Osteoblast (primary cell): ENCODE results near the gene CT45A1. TPM values are rescaled to one million over a fixed set of nuclear protein-coding genes. Genes with fewer than 3 reads are reported as not detected.
"Not testable (repeated sequence)": the region's sequence is repeated elsewhere in the genome, so short reads cannot be mapped to it uniquely, and the experiment has no call there.

Experiments used
- DNase-seq: peaks from one replicate; pipeline ENCODE4 v3.0.0; 2011; ENCODE audit warnings: low spot score, mixed read lengths; ENCODE audit not compliant: insufficient read length; ENCODE audit errors: missing footprints
- H2AFZ ChIP-seq: 2 replicates; pipeline ENCODE4 v1.6.0; 2011; ENCODE audit warnings: mild to moderate bottlenecking, low read length
- H3K27ac ChIP-seq: 2 replicates; pipeline ENCODE4 v1.5.1; 2011; ENCODE audit warnings: mild to moderate bottlenecking, low read depth, low read length, moderate library complexity
- H3K27me3 ChIP-seq: 2 replicates; pipeline ENCODE4 v1.6.0; 2012; ENCODE audit warnings: mild to moderate bottlenecking, control low read depth, inconsistent platforms, low read length, moderate library complexity; ENCODE audit not compliant: insufficient read depth
- H3K36me3 ChIP-seq: 2 replicates; pipeline ENCODE4 v1.5.1; 2011; ENCODE audit warnings: mild to moderate bottlenecking, low read length, control low read depth, moderate library complexity; ENCODE audit not compliant: insufficient read depth
- H3K4me1 ChIP-seq: 2 replicates; pipeline ENCODE4 v1.5.1; 2011; ENCODE audit warnings: mild to moderate bottlenecking, low read length, control low read depth, moderate library complexity; ENCODE audit not compliant: insufficient read depth
- H3K4me2 ChIP-seq: 2 replicates; pipeline ENCODE4 v1.6.0; 2011; ENCODE audit warnings: mild to moderate bottlenecking, low read length; ENCODE audit not compliant: insufficient read depth
- H3K4me3 ChIP-seq: fragments of 200-600 bp; sonication (generic); 3 replicates; pipeline ENCODE4 v1.5.1; 2012; ENCODE audit warnings: mild to moderate bottlenecking, low read length, inconsistent platforms; ENCODE audit not compliant: insufficient read depth
- H3K79me2 ChIP-seq: 2 replicates; pipeline ENCODE4 v1.6.0; 2012; ENCODE audit warnings: mild to moderate bottlenecking, low read length, control low read depth, inconsistent platforms; ENCODE audit not compliant: insufficient read depth
- H3K9me3 ChIP-seq: 2 replicates; pipeline ENCODE4 v1.5.1; 2011; ENCODE audit warnings: low read depth, low read length, control low read depth
- H4K20me1 ChIP-seq: 2 replicates; pipeline ENCODE4 v1.6.0; 2012; ENCODE audit warnings: mild to moderate bottlenecking, low read length, control low read depth; ENCODE audit not compliant: insufficient read depth
- total RNA-seq: library from RNA; depleted of rRNA; stranded (reverse); fragments of >200 nt; gene quantifications from 2 replicates; pipeline ENCODE4 v1.2.3, GENCODE V29; 2012
- TF ChIP-seq, protein P1 (sequence below): IDR thresholded peaks from 2 replicates; pipeline ENCODE4 v1.5.1; 2011; ENCODE audit warnings: mild to moderate bottlenecking, low read depth, low read length, moderate library complexity; ENCODE audit errors: extremely low read depth

The CT45A1 gene
- total RNA-seq, 1 donor, result not detected

DNA sequence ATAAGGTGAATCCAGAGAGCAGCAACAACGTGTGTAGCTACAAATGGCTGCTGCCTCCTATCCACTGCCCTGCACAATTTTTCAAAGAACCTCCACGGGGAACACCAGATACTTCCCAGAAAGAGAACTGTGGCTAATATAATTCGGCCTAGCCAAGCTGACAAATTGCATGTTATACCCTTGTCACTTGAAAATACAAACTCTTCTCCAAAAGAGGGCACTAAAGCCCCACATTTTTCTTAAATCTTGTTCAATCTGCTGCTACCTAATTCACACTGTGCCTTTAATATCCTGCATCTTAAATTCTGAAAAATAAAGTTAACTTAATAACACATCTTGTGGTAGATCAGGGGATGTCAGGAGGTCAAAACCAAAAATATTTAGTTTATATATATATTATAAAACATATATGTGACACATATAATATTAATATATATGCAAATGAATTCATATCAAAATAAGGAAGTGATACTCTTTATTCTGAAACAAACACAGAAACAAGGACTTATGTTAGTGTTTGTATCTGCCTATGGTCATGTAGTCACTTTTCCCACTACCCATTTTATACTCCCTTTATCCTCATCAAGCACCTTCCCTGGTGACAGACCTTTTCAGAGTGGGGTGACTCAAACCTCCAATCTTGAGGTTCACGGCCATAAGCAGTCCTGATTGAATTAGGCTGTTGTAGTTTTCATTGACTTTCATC lies 24.1 kb downstream of the CT45A1 start:
- Histone ChIP-seq H3K9me3 (no peaks in the 10 kb centered on the region), H2AFZ (no peak overlapping the region), H3K36me3 (no peaks in the 10 kb centered on the region), H3K4me3 (no peak overlapping the region), H3K79me2 (no peaks in the 10 kb centered on the region), H3K27ac (no peak overlapping the region), H3K27me3 (no peaks in the 10 kb centered on the region), H3K4me2 (no peak overlapping the region), H4K20me1 (no peaks in the 10 kb centered on the region), H3K4me1 (no peaks in the 10 kb centered on the region)
- TF ChIP-seq, protein P1, sequence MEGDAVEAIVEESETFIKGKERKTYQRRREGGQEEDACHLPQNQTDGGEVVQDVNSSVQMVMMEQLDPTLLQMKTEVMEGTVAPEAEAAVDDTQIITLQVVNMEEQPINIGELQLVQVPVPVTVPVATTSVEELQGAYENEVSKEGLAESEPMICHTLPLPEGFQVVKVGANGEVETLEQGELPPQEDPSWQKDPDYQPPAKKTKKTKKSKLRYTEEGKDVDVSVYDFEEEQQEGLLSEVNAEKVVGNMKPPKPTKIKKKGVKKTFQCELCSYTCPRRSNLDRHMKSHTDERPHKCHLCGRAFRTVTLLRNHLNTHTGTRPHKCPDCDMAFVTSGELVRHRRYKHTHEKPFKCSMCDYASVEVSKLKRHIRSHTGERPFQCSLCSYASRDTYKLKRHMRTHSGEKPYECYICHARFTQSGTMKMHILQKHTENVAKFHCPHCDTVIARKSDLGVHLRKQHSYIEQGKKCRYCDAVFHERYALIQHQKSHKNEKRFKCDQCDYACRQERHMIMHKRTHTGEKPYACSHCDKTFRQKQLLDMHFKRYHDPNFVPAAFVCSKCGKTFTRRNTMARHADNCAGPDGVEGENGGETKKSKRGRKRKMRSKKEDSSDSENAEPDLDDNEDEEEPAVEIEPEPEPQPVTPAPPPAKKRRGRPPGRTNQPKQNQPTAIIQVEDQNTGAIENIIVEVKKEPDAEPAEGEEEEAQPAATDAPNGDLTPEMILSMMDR, result peak; percentile 19
- peak; percentile 76 for DNase-seq

DNA sequence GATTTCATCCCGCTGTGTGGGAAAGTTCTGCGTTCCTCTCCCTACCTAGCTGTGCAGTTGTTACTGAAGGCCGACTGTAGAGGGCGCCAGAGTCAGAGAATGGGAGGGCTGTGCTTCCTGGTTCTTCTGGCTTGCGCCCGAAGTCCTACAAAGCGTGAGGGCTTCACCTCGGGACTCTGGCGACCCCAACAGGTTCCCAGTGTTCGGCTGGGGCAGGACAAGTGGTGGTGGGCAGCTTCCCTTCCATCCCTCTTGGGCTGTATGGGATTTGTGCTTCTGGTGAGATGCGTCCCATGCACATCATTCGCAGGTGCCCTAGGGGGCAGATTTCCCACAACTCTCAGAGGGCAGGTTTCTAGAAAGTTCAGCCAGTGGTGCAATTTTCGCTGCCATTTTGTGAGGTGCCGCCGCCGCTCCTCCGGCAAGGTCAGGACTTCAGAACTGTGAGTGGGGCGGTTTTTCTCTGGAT lies 27.3 kb downstream of the CT45A1 start:
- Histone ChIP-seq H2AFZ (no peak overlapping the region), H3K4me1 (no peaks in the 10 kb centered on the region), H4K20me1 (no peaks in the 10 kb centered on the region), H3K27ac (no peak overlapping the region), H3K9me3 (no peaks in the 10 kb centered on the region), H3K79me2 (no peaks in the 10 kb centered on the region), H3K27me3 (no peaks in the 10 kb centered on the region), H3K36me3 (no peaks in the 10 kb centered on the region), H3K4me3 (no peak overlapping the region), H3K4me2 (no peak overlapping the region)
- DNase-seq, result peak; percentile 37
- TF ChIP-seq, protein P1, result peak; percentile 61

DNA sequence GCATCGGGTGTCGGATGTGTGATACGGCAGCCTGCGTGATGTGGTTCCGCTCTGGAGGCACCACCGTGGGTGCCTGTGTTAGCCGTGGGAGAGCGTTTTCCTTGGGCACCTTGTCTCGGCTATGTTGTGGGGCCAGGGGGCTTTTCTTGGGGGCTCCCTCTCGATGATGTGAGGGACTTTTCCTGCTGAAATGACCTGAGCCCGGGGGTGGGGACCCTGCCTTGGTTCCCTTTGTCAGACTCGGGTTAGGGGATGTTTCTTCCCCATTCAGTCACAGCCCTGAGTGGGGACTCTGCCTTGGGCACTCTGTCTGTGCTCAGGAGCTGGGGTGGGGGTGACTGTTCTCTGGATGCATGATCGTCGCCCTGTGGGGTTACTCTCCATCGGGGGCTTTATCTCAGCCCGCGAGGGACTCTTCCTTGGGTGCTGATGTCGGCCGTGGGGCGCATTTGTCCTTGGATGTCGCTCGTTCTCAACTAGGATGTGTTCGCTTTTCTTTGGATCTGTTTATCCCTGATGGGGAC lies 27.8 kb downstream of the CT45A1 start:
- no peaks in the 10 kb centered on the region for H3K36me3 ChIP-seq
- TF ChIP-seq, protein P1, result no peak
- no peak overlapping the region for H3K4me3 ChIP-seq
- H3K27ac ChIP-seq, result no peak overlapping the region
- H4K20me1 ChIP-seq, result no peaks in the 10 kb centered on the region
- H3K4me1 ChIP-seq, result no peaks in the 10 kb centered on the region
- no peaks in the 10 kb centered on the region for H3K79me2 ChIP-seq
- H3K4me2 ChIP-seq, result no peak overlapping the region
- no peaks in the 10 kb centered on the region for H3K9me3 ChIP-seq
- H3K27me3 ChIP-seq, result no peaks in the 10 kb centered on the region
- H2AFZ ChIP-seq, result no peak overlapping the region
- peak; percentile 42 for DNase-seq

DNA sequence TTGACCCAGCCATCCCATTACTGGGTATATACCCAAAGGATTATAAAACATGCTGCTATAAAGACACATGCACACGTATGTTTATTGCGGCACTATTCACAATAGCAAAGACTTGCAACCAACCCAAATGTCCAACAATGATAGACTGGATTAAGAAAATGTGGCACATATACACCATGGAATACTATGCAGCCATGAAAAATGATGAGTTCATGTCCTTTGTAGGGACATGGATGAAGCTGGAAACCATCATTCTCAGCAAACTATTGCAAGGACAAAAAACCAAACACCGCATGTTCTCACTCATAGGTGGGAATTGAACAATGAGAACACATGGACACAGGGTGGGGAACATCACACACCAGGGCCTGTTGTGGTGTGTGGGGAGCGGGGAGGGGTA lies 31.3 kb downstream of the CT45A1 start:
- not testable (repeated sequence) for H3K27me3 ChIP-seq, H2AFZ ChIP-seq, H3K4me3 ChIP-seq, H3K36me3 ChIP-seq, H3K4me1 ChIP-seq, H4K20me1 ChIP-seq, DNase-seq, H3K79me2 ChIP-seq, H3K27ac ChIP-seq, H3K9me3 ChIP-seq, H3K4me2 ChIP-seq

DNA sequence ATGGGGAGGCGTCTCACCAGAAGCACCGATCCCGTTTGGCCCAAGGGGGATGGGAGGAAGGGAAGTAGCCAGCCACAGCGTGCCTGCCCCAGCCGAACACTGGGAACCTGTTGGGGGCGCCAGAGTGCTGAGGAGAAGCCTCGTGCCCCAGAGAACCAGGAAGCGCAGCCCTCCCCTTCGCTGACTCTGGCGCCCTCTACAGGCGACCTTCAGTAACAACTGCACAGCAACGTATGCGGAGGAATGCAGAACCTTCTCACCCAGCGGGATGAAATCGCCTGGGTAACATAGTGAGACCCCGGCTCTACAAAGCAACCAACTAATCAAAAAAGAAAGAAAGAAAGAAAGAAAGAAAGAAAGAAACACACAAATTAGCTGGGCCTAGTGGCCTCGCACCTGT lies 54.7 kb downstream of the CT45A1 start, which contains the start of gene CT45A3:
Gene CT45A3 (minus strand): TSS at position 101 of the 400 bp plus-strand sequence. CDS start 3,747 bp downstream, outside the sequence.
- H2AFZ ChIP-seq, H3K4me1 ChIP-seq, H4K20me1 ChIP-seq, H3K4me2 ChIP-seq, DNase-seq, H3K36me3 ChIP-seq, H3K4me3 ChIP-seq, H3K9me3 ChIP-seq, H3K27ac ChIP-seq, H3K79me2 ChIP-seq, H3K27me3 ChIP-seq: not testable (repeated sequence)
